Calu3 (cell line): ENCODE measurements around the gene SLC22A14. TPM values are rescaled to one million over a fixed set of nuclear protein-coding genes. Genes with fewer than 3 reads are reported as not detected.

Experiments
- BruUV-seq: library from RNA; stranded (reverse); fragments of 400-500 nt; replicated peaks from 2 replicates; lab custom pipeline; 2021; lab: Mats Ljungman, UMichigan
- CTCF ChIA-PET: fragments of 300-600 bp; sonication (Branson Sonifier 250); formaldehyde crosslinking; loops from one replicate; lab custom pipeline; 2022; ENCODE audit warnings: antibody characterized with exemption; lab: Charles Lee
- DNase-seq: peaks from one replicate; pipeline ENCODE4 v3.0.0; 2022
- H3K27ac Mint-ChIP-seq: one replicate; pipeline ENCODE4 v1.8.0; 2022; ENCODE audit warnings: mixed read lengths; ENCODE audit not compliant: unreplicated experiment
- H3K27me3 Mint-ChIP-seq: one replicate; pipeline ENCODE4 v1.8.0; 2022; ENCODE audit warnings: mixed read lengths; ENCODE audit not compliant: unreplicated experiment
- H3K36me3 Mint-ChIP-seq: one replicate; pipeline ENCODE4 v1.8.0; 2022; ENCODE audit warnings: mild to moderate bottlenecking, moderate library complexity, mixed read lengths; ENCODE audit not compliant: insufficient read depth, unreplicated experiment
- H3K4me1 Mint-ChIP-seq: one replicate; pipeline ENCODE4 v1.8.0; 2022; ENCODE audit warnings: mild to moderate bottlenecking, low read depth, mixed read lengths; ENCODE audit not compliant: unreplicated experiment
- H3K4me3 Mint-ChIP-seq: one replicate; pipeline ENCODE4 v1.8.0; 2022; ENCODE audit warnings: mild to moderate bottlenecking, low read depth, moderate library complexity, mixed read lengths; ENCODE audit not compliant: unreplicated experiment
- H3K9me3 Mint-ChIP-seq: one replicate; pipeline ENCODE4 v1.8.0; 2022; ENCODE audit warnings: low read depth, mixed read lengths; ENCODE audit not compliant: unreplicated experiment
- CTCF ChIP-seq: fragments of 200-600 bp; IDR thresholded peaks from one replicate; pipeline ENCODE4 v1.8.0; 2022; ENCODE audit warnings: antibody characterized with exemption; ENCODE audit not compliant: unreplicated experiment
- intact Hi-C: fragments of 100-400 bp; cut with micrococcal nuclease; formaldehyde crosslinking; loops from one replicate; pipeline ENCODE4 v1.10.0; 2022; ENCODE audit not compliant: unreplicated experiment
- total RNA-seq: library from RNA; stranded (reverse); gene quantifications from 2 replicates; pipeline ENCODE4 v1.2.3, GENCODE V29; 2022

The SLC22A14 gene
- total RNA-seq, 1 experiment from 2014 or later: 1.8 TPM

- Mint-ChIP-seq H3K27ac (no peak overlapping the region), H3K27me3 (no peaks in the 10 kb centered on the region), H3K4me3 (no peak overlapping the region), H3K36me3 (no peaks in the 10 kb centered on the region), H3K4me1 (no peaks in the 10 kb centered on the region), H3K9me3 (no peaks in the 10 kb centered on the region)
- TF ChIP-seq CTCF: no peak
- intact Hi-C loops: no loop called here
- no peak for DNase-seq
- CTCF ChIA-PET: no interaction called here
- no TSS peak for BruUV-seq
Measured at GRCh38 chr3:38270606-38271005, 11.5 kb upstream of the SLC22A14 start.

- TF ChIP-seq CTCF: no peak
Measured at GRCh38 chr3:38271553-38271952, 10.5 kb upstream of the SLC22A14 start.

GRCh38 chr3:38274864-38275649 lies 7.0 kb upstream of the SLC22A14 start:
- no peak for DNase-seq
- no peaks in the 10 kb centered on the region for H3K4me1 Mint-ChIP-seq
- CTCF ChIA-PET: no interaction called here
- no peak overlapping the region for H3K27ac Mint-ChIP-seq
- BruUV-seq: no TSS peak
- H3K9me3 Mint-ChIP-seq: no peaks in the 10 kb centered on the region
- no peak for TF ChIP-seq CTCF
- H3K36me3 Mint-ChIP-seq: peaks cover 6% of the 10 kb centered on the region
- no peak overlapping the region for H3K4me3 Mint-ChIP-seq
- no peaks in the 10 kb centered on the region for H3K27me3 Mint-ChIP-seq
- intact Hi-C loops: no loop called here

More at GRCh38 chr3:38271553-38271952, 10.5 kb upstream of the SLC22A14 start:
- BruUV-seq: no TSS peak
- Mint-ChIP-seq H3K27me3 (no peaks in the 10 kb centered on the region), H3K36me3 (no peaks in the 10 kb centered on the region), H3K4me1 (no peaks in the 10 kb centered on the region), H3K9me3 (no peaks in the 10 kb centered on the region), H3K4me3 (no peak overlapping the region), H3K27ac (no peak overlapping the region)
- no peak for DNase-seq
- intact Hi-C loops: no loop called here
- CTCF ChIA-PET: no interaction called here

GRCh38 chr3:38275658-38276057 lies 6.4 kb upstream of the SLC22A14 start:
- Mint-ChIP-seq H3K9me3 (no peaks in the 10 kb centered on the region), H3K27ac (no peak overlapping the region), H3K4me1 (no peaks in the 10 kb centered on the region), H3K4me3 (no peak overlapping the region), H3K27me3 (no peaks in the 10 kb centered on the region), H3K36me3 (peaks cover 6% of the 10 kb centered on the region)
- no peak for DNase-seq
- CTCF ChIA-PET: no interaction called here
- no TSS peak for BruUV-seq
- TF ChIP-seq CTCF: no peak
- intact Hi-C loops: no loop called here
